HepG2 (cell line): ENCODE measurements around the gene ETV1. TPM values are rescaled to one million over a fixed set of nuclear protein-coding genes. Genes with fewer than 3 reads are reported as not detected.

ENCODE experiments used
- AKAP8 ChIP-seq: sonication (generic); formaldehyde crosslinking; IDR thresholded peaks from 2 replicates; pipeline ENCODE4 v1.5.1; 2020; ENCODE audit warnings: mild to moderate bottlenecking, missing genetic modification reagents
- CBFB ChIP-seq: sonication (generic); formaldehyde crosslinking; IDR thresholded peaks from 2 replicates; pipeline ENCODE4 v1.4.0; 2020; ENCODE audit warnings: missing genetic modification reagents
- CCDC6 ChIP-seq: sonication (generic); formaldehyde crosslinking; IDR thresholded peaks from 2 replicates; pipeline ENCODE4 v1.8.1; 2022; ENCODE audit warnings: mild to moderate bottlenecking, missing genetic modification reagents, moderate library complexity
- KMT2A ChIP-seq: sonication (generic); formaldehyde crosslinking; IDR thresholded peaks from 2 replicates; pipeline ENCODE4 v1.4.0; 2020; ENCODE audit warnings: missing genetic modification reagents
- SMAD3 ChIP-seq: sonication (generic); formaldehyde crosslinking; IDR thresholded peaks from 2 replicates; pipeline ENCODE4 v1.4.0; 2020; ENCODE audit warnings: missing genetic modification reagents
- TOE1 ChIP-seq: sonication (generic); formaldehyde crosslinking; IDR thresholded peaks from 2 replicates; pipeline ENCODE4 v1.4.0; 2020; ENCODE audit warnings: mild to moderate bottlenecking, missing genetic modification reagents
- TRAFD1 ChIP-seq: sonication (generic); formaldehyde crosslinking; IDR thresholded peaks from 2 replicates; pipeline ENCODE4 v1.5.1; 2020; ENCODE audit warnings: missing genetic modification reagents, mild to moderate bottlenecking, borderline replicate concordance
- TRIM22 ChIP-seq: fragments of 450-650 bp; IDR thresholded peaks from 2 replicates; pipeline ENCODE4 v1.6.1; 2017
- ZBTB2 ChIP-seq: sonication (generic); formaldehyde crosslinking; IDR thresholded peaks from 2 replicates; pipeline ENCODE4 v1.8.0; 2022; ENCODE audit warnings: low read depth, missing genetic modification reagents
- ZMYM3 ChIP-seq: sonication (generic); formaldehyde crosslinking; IDR thresholded peaks from 2 replicates; pipeline ENCODE4 v1.5.1; 2020; ENCODE audit warnings: mild to moderate bottlenecking, missing genetic modification reagents
- ZNF329 ChIP-seq: sonication (generic); formaldehyde crosslinking; IDR thresholded peaks from 2 replicates; pipeline ENCODE4 v1.9.0; 2021; ENCODE audit warnings: low read depth, mild to moderate bottlenecking, missing genetic modification reagents
- ZNF724P ChIP-seq: sonication (generic); formaldehyde crosslinking; IDR thresholded peaks from 2 replicates; pipeline ENCODE4 v1.8.0; 2022; ENCODE audit warnings: missing genetic modification reagents, borderline replicate concordance
- polyA plus RNA-seq, 8 experiments: library from polyadenylated mRNA; depleted of rRNA in 3 of 8; stranded (reverse) in 7 of 8; unstranded in 1 of 8; fragments of >200 nt; fragmentation: Illumina TruSeq in 4 of 8; extraction: Trizol in 4 of 8; gene quantifications; 2 replicates each; pipeline versions ENCODE4 v1.2.1 to v1.2.3, GENCODE V29; 2011 to 2016; ENCODE audit warnings: low read depth in 4 of 8, missing spikeins in 1 of 8, mixed read lengths in 1 of 8; ENCODE audit not compliant: insufficient read depth in 1 of 8
- total RNA-seq, 5 experiments: library from RNA; depleted of rRNA; stranded (reverse); fragments of >200 nt; fragmentation: Illumina TruSeq; extraction: Trizol; gene quantifications; 2 replicates each; pipeline ENCODE4 v1.2.3, GENCODE V29; 2016; ENCODE audit warnings: low read depth in 1 of 5
- TF ChIP-seq, protein P1 (sequence below): sonication (generic); formaldehyde crosslinking; IDR thresholded peaks from 2 replicates; pipeline ENCODE4 v1.5.0; 2020; ENCODE audit warnings: mild to moderate bottlenecking, missing genetic modification reagents

Gene ETV1
- total and polyA plus RNA-seq, 2 of the 13 experiments (the other 11 are each of a cell fraction or from before 2014, with no cell fraction given), result 0.04 to 0.24 TPM

DNA sequence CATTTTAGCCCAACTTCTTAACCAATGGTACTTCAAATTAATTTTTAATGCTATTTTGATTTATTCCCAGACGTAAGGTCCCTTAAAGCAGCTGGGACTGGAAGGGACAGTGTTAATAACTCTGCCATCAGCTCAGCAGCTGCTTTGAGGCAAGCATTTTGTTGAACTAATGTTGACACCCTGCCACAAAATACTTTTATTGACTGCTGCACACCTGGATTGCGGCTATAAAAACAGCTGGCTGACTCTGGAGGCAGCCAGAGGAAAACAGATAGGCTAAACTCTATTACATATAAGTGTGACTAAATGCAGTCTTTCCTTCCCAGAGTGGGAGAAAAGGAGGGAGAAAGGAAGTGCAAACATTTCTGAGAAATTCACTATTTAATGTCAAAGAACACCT is 77.6 kb downstream of the ETV1 start (continued):
- TF ChIP-seq, protein P1, sequence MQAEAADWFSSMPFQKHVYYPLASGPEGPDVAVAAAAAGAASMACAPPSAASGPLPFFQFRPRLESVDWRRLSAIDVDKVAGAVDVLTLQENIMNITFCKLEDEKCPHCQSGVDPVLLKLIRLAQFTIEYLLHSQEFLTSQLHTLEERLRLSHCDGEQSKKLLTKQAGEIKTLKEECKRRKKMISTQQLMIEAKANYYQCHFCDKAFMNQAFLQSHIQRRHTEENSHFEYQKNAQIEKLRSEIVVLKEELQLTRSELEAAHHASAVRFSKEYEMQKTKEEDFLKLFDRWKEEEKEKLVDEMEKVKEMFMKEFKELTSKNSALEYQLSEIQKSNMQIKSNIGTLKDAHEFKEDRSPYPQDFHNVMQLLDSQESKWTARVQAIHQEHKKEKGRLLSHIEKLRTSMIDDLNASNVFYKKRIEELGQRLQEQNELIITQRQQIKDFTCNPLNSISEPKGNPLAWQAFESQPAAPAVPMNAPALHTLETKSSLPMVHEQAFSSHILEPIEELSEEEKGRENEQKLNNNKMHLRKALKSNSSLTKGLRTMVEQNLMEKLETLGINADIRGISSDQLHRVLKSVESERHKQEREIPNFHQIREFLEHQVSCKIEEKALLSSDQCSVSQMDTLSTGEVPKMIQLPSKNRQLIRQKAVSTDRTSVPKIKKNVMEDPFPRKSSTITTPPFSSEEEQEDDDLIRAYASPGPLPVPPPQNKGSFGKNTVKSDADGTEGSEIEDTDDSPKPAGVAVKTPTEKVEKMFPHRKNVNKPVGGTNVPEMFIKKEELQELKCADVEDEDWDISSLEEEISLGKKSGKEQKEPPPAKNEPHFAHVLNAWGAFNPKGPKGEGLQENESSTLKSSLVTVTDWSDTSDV (CRISPR knock-in tag), result no peak
- TF ChIP-seq ZNF724P (CRISPR knock-in tag) (no peak), TRIM22 (no peak), CBFB (CRISPR knock-in tag) (no peak), KMT2A (no peak), TRAFD1 (CRISPR knock-in tag) (no peak), TOE1 (CRISPR knock-in tag) (no peak), ZMYM3 (CRISPR knock-in tag) (no peak), SMAD3 (CRISPR knock-in tag) (no peak), CCDC6 (no peak), AKAP8 (no peak), ZNF329 (CRISPR knock-in tag) (no peak), ZBTB2 (CRISPR knock-in tag) (no peak)
- TF ChIP-seq, all 625 proteins: peak for 0
